ENCODE results near the gene DCXR. TPM values are rescaled to one million over a fixed set of nuclear protein-coding genes. Genes with fewer than 3 reads are reported as not detected.

Gene DCXR
- total and polyA plus RNA-seq, 7 donors = 44.3 to 163 (median 94.8) TPM

DNA sequence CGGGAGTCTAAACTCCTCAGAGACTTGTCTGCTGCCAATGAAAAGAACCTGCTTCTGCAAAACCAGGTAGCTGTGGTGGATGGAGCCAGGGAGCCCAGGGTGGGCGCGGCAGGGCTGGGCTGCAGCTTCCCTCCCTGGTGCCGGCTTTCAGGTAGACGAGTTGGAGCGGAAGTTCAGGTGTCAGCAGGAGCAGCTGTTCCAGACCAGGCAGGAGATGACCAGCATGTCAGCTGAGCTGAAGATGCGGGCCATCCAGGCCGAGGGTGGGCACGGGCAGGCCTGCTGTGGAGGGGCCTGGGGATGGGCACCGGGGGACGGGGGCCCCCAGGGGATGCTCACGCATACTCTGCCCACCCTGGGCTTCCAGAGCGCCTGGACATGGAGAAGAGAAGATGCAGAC is 9.3 kb downstream of the DCXR start:
- intact Hi-C loops (cut with DNase I) = no loop called here
- H3K36me3 ChIP-seq = no peaks in the 10 kb centered on the region
- H3K9me3 ChIP-seq = no peaks in the 10 kb centered on the region
- 93 to 96% methylated on average over 13 of the region's 13 CpGs for WGBS, 2 donors
- TF ChIP-seq EP300 (IDR thresholded peaks at IDR 0.05) (no peak), POLR2AphosphoS5 (IDR thresholded peaks at IDR 0.05) (no peak), POLR2A (IDR thresholded peaks at IDR 0.05) (no peak)
- TF ChIP-seq, protein P1, sequence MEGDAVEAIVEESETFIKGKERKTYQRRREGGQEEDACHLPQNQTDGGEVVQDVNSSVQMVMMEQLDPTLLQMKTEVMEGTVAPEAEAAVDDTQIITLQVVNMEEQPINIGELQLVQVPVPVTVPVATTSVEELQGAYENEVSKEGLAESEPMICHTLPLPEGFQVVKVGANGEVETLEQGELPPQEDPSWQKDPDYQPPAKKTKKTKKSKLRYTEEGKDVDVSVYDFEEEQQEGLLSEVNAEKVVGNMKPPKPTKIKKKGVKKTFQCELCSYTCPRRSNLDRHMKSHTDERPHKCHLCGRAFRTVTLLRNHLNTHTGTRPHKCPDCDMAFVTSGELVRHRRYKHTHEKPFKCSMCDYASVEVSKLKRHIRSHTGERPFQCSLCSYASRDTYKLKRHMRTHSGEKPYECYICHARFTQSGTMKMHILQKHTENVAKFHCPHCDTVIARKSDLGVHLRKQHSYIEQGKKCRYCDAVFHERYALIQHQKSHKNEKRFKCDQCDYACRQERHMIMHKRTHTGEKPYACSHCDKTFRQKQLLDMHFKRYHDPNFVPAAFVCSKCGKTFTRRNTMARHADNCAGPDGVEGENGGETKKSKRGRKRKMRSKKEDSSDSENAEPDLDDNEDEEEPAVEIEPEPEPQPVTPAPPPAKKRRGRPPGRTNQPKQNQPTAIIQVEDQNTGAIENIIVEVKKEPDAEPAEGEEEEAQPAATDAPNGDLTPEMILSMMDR (IDR thresholded peaks at IDR 0.05) = no peak
- peaks cover 6 to 15% (median 14%) of the 10 kb centered on the region in 3 donors for H3K27me3 ChIP-seq
- H3K4me1 ChIP-seq = peaks cover 0 to 36% (median 35%) of the 10 kb centered on the region in 4 donors
- no peak overlapping the region for H3K27ac ChIP-seq
- no peak for DNase-seq
- no peak overlapping the region for H3K4me3 ChIP-seq

DNA sequence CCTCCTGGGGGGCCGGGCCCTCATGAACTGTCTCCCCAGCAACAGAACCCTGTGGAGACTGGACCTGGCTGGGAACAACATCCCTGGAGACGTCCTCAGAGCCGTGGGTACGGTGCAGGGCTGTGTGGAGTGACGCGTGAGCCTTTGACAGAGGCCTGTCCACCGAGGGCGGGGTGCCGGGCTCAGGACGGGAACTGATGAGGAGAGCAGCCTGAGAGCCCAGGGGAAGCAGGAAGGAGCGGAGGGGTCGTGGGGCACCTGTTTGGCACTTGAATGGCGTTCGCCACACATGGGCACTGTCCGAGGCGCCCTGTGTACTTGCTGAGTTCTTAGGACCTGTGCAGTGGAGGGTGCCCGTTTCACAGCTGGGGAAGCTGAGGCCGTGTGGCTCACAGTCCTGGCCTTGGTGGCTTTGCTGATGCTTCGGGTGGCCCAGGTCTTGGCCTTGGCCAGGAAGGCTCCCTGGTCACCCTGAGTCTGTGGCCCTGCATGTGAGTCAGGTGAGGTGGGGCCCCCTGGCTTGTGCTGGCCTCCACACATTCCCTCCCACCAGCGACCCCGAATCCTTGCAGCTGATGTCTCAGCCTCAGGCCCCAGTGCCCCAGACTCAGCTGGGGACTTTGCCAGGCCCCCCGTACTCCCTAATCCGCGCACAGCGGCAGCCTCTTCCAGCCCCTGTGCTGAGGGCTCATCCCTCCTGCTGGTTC is 11.9 kb downstream of the DCXR start:
- peaks cover 0 to 42% (median 38%) of the 10 kb centered on the region in 4 donors for H3K4me1 ChIP-seq
- TF ChIP-seq POLR2A (IDR thresholded peaks at IDR 0.05) (no peak), POLR2AphosphoS5 (IDR thresholded peaks at IDR 0.05) (no peak), EP300 (IDR thresholded peaks at IDR 0.05) (no peak)
- TF ChIP-seq, protein P1 (IDR thresholded peaks at IDR 0.05) = no peak
- no peak overlapping the region for H3K27ac ChIP-seq
- H3K9me3 ChIP-seq = no peaks in the 10 kb centered on the region
- no peaks in the 10 kb centered on the region for H3K27me3 ChIP-seq
- H3K36me3 ChIP-seq = no peaks in the 10 kb centered on the region
- intact Hi-C loops (cut with DNase I) = no loop called here
- no peak for DNase-seq
- H3K4me3 ChIP-seq = no peak overlapping the region
- 95 to 96% methylated on average over 25 of the region's 25 CpGs for WGBS, 2 donors

DNA sequence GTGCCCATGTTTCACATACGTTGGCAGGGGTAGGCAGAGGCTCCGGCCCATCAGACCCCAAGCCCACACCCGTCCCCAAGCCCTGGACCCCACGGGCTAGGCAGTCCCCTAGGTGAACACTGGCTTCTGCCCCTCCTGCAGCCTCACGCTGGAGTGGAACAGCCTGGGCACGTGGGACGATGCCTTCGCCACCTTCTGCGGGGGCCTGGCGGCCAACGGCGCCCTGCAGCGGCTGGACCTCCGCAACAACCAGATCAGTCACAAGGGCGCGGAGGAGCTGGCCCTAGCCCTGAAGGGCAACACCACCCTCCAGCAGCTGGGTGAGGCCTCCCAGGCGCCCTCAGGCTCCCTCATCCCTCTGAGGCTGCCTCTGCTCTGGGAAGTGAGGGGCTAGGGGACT is 12.6 kb downstream of the DCXR start:
- no peak for TF ChIP-seq POLR2A (IDR thresholded peaks at IDR 0.05)
- TF ChIP-seq, protein P1 (IDR thresholded peaks at IDR 0.05) = no peak
- TF ChIP-seq EP300 (IDR thresholded peaks at IDR 0.05) = no peak
- TF ChIP-seq POLR2AphosphoS5 (IDR thresholded peaks at IDR 0.05) = no peak
- no peak for DNase-seq
- H3K27ac ChIP-seq = no peak overlapping the region
- H3K4me3 ChIP-seq = no peak overlapping the region
- H3K36me3 ChIP-seq = no peaks in the 10 kb centered on the region
- no peaks in the 10 kb centered on the region for H3K9me3 ChIP-seq
- no peaks in the 10 kb centered on the region for H3K27me3 ChIP-seq
- WGBS, 2 donors = 96 to 98% methylated on average over 17 of the region's 17 CpGs
- H3K4me1 ChIP-seq = peaks cover 0 to 39% (median 33%) of the 10 kb centered on the region in 4 donors
- intact Hi-C loops (cut with DNase I) = loop anchor here (5.0 kb wide), 1 partner anchor 48 kb away; the partner anchor contains the start of gene ASPSCR1

- no peak for TF ChIP-seq EP300 (IDR thresholded peaks at IDR 0.05)
- no peak for TF ChIP-seq POLR2A (IDR thresholded peaks at IDR 0.05)
- TF ChIP-seq POLR2AphosphoS5 (IDR thresholded peaks at IDR 0.05) = no peak
- TF ChIP-seq, protein P1 (IDR thresholded peaks at IDR 0.05) = no peak
- DNase-seq = no peak
- Histone ChIP-seq H3K4me1 (peaks cover 0 to 40% (median 32%) of the 10 kb centered on the region in 4 donors), H3K27me3 (no peaks in the 10 kb centered on the region), H3K4me3 (peak overlapping the region; percentile 61 to 98 (median 76)), H3K36me3 (peaks cover 0 to 3% (median 0%) of the 10 kb centered on the region in 4 donors), H3K9me3 (no peaks in the 10 kb centered on the region), H3K27ac (peak overlapping the region in 3 of 4 donors; percentile 50 to 69 (median 58))
- 2 to 4% methylated on average over 55 of the region's 55 CpGs for WGBS, 2 donors
- intact Hi-C loops (cut with DNase I) = loop anchor here (5.0 kb wide), 1 partner anchor 46 kb away; the partner anchor contains the start of gene ASPSCR1
These were observed 13.9 kb downstream of the DCXR start for GRCh38 chr17:82023447-82024241.

Measured in sigmoid colon (tissue), 7 donors.